EH (cell line): ENCODE data around the gene DCLRE1A.

Source experiments
- DNase-seq: peaks from one replicate; pipeline ENCODE4 v3.0.0-alpha.2; 2015; ENCODE audit warnings: low read depth

The DCLRE1A gene

GRCh38 chr10:113788604-113789083, 65.2 kb downstream of the DCLRE1A start:
- DNase-seq: peak; percentile 96
